A549 (cell line): Measurements from ENCODE around the gene GATC. TPM values are rescaled to one million over a fixed set of nuclear protein-coding genes. Genes with fewer than 3 reads are reported as not detected.

Experiments used
- ATAC-seq, 2 experiments: fragments of 200-7000 bp in 1 of 2; fragments of >200 bp in 1 of 2; cut with Nextera tagmentation in 1 of 2; cut with Tn5 transposase in 1 of 2; 3 replicates each; pipeline versions ENCODE4 v1.8.0 to v1.9.1; 2018 to 2020; ENCODE audit warnings: mild to moderate bottlenecking in 1 of 2, moderate library complexity in 1 of 2
- CTCF ChIA-PET: fragments of 300-600 bp; sonication (Branson Sonifier 250); formaldehyde crosslinking; extraction: SDS; loops from one replicate; lab custom pipeline; 2021; ENCODE audit warnings: antibody characterized with exemption, inconsistent platforms; lab: Yijun Ruan, JAX
- POLR2A ChIA-PET: fragments of 350-600 bp; formaldehyde crosslinking; extraction: SDS; loops from one replicate; lab custom pipeline; 2021; ENCODE audit warnings: antibody characterized with exemption, inconsistent platforms; lab: Yijun Ruan, JAX
- DNase-seq, 2 experiments: peaks; one replicate each; pipeline versions ENCODE4 v3.0.0 to v3.0.0-alpha.2; 2011 to 2016; ENCODE audit warnings: low read depth in 1 of 2, low spot score in 1 of 2
- FAIRE-seq: peaks from 2 replicates; lab custom pipeline; 2011; peaks lifted over from hg19 to GRCh38; lab: Jason Lieb, UNC
- H3K27ac ChIP-seq, 2 experiments: fragments of >200 bp; sonication (Bioruptor Twin); formaldehyde crosslinking; 3 replicates each; pipeline ENCODE4 v1.5.1; 2016 to 2017
- H3K4me1 ChIP-seq: fragments of >200 bp; sonication (Bioruptor Twin); formaldehyde crosslinking; 3 replicates; pipeline ENCODE4 v1.6.1; 2016
- H3K4me2 ChIP-seq: fragments of >200 bp; sonication (Bioruptor Twin); formaldehyde crosslinking; 3 replicates; pipeline ENCODE4 v1.6.1; 2016
- H3K4me3 ChIP-seq: fragments of >200 bp; sonication (Bioruptor Twin); formaldehyde crosslinking; 3 replicates; pipeline ENCODE4 v1.5.1; 2016
- H3K9me3 ChIP-seq: fragments of >200 bp; sonication (Bioruptor Twin); formaldehyde crosslinking; 3 replicates; pipeline ENCODE4 v1.6.1; 2016
- CEBPB ChIP-seq, 2 experiments: fragments of >200 bp in 1 of 2; sonication (Bioruptor Twin) in 1 of 2; formaldehyde crosslinking in 1 of 2; IDR thresholded peaks; 2 replicates each; pipeline ENCODE4 v1.6.1; 2012 to 2016
- CHD2 ChIP-seq: fragments of 150-350 bp; IDR thresholded peaks from 2 replicates; pipeline ENCODE4 v1.6.1; 2014; ENCODE audit warnings: low read length; ENCODE audit not compliant: partially characterized antibody
- CHD4 ChIP-seq: fragments of 200-600 bp; sonication (generic); IDR thresholded peaks from 2 replicates; pipeline ENCODE4 v1.6.1; 2016; ENCODE audit warnings: antibody characterized with exemption, mild to moderate bottlenecking, borderline replicate concordance
- FOXS1 ChIP-seq: fragments of 250-450 bp; sonication (Bioruptor Pico); IDR thresholded peaks from 2 replicates; pipeline ENCODE4 v1.5.0; 2020; ENCODE audit warnings: mild to moderate bottlenecking, moderate library complexity
- GATA3 ChIP-seq: IDR thresholded peaks from 2 replicates; pipeline ENCODE4 v1.6.1; 2012; ENCODE audit warnings: borderline replicate concordance
- HDAC2 ChIP-seq: fragments of 200-600 bp; sonication (generic); IDR thresholded peaks from 2 replicates; pipeline ENCODE4 v1.6.1; 2016
- HOXB5 ChIP-seq: fragments of 250-450 bp; sonication (Bioruptor Pico); IDR thresholded peaks from 2 replicates; pipeline ENCODE4 v1.5.0; 2020; ENCODE audit warnings: mild to moderate bottlenecking, moderate library complexity
- KDM1A ChIP-seq: fragments of 200-600 bp; sonication (generic); IDR thresholded peaks from 2 replicates; pipeline ENCODE4 v1.6.1; 2016; ENCODE audit warnings: low read depth, mild to moderate bottlenecking
- POLR2AphosphoS2 ChIP-seq: conservative IDR thresholded peaks from 2 replicates; pipeline ENCODE4 v1.6.1; 2012; ENCODE audit warnings: low read length, improper control_type of control experiment, inconsistent platforms
- RAD21 ChIP-seq, 2 experiments: fragments of >200 bp in 1 of 2; sonication (Bioruptor Twin) in 1 of 2; formaldehyde crosslinking in 1 of 2; IDR thresholded peaks in 1 of 2; conservative IDR thresholded peaks in 1 of 2; 2 replicates in 1 of 2; 3 replicates in 1 of 2; pipeline ENCODE4 v1.6.1; 2012 to 2018; ENCODE audit warnings: inconsistent platforms in 1 of 2
- ZFP36 ChIP-seq: fragments of 450-650 bp; IDR thresholded peaks from 2 replicates; pipeline ENCODE4 v1.6.1; 2014; ENCODE audit warnings: borderline replicate concordance; ENCODE audit not compliant: partially characterized antibody
- WGBS: methylation state at CpG from one replicate; pipeline ENCODE4 v1.1.6; 2017; ENCODE audit errors: missing lambda C conversion rate; 5-methylcytosine and 5-hydroxymethylcytosine counted together
- polyA plus RNA-seq, 4 experiments: library from polyadenylated mRNA; depleted of rRNA in 3 of 4; stranded (reverse); fragments of >200 nt; fragmentation: RNase III in 1 of 4; extraction: RNeasy Plus Mini Kit Qiagen cat#74134 plus additional on column Dnase treatment in 1 of 4; gene quantifications; 2 replicates in 3 of 4; 3 replicates in 1 of 4; pipeline ENCODE4 v1.2.3, GENCODE V29; 2011 to 2017
- TF ChIP-seq, protein P1 (sequence below): fragments of >200 bp; sonication (Bioruptor Twin); formaldehyde crosslinking; IDR thresholded peaks from 3 replicates; pipeline ENCODE4 v1.6.1; 2016
- TF ChIP-seq, protein P2 (sequence below): fragments of 250-450 bp; sonication (Bioruptor Pico); IDR thresholded peaks from 2 replicates; pipeline ENCODE4 v1.5.0; 2021; ENCODE audit warnings: mild to moderate bottlenecking, moderate library complexity, borderline replicate concordance
- TF ChIP-seq, protein P3 (sequence below): fragments of 150-350 bp; IDR thresholded peaks from 2 replicates; pipeline ENCODE4 v1.6.1; 2014; ENCODE audit warnings: low read depth, mild to moderate bottlenecking, low read length

Gene GATC
- polyA plus RNA-seq, 2 of the 4 experiments (the other 2 are of a cell fraction) = 22.5 to 40.6 TPM

DNA sequence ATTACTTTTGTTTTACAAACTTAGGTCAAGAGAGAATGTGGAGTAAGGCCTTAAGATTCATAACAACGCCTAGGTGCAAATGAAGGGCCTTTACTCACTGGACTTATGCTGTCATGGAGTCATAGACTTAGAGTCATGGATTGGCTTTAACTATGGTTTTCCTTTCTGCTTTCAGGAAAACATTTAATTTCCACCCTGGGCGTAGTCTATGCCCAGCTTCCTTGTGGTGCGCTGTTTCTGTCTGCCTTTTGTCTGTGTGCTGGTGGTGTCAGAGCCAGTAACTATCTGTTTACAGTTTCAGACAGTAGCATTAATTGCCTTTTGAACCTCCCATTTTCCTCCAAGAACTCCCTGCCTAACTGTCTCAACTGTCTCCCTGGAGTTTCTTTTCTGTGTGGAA lies 40.2 kb upstream of the GATC start (continued):
- TF ChIP-seq, protein P1, sequence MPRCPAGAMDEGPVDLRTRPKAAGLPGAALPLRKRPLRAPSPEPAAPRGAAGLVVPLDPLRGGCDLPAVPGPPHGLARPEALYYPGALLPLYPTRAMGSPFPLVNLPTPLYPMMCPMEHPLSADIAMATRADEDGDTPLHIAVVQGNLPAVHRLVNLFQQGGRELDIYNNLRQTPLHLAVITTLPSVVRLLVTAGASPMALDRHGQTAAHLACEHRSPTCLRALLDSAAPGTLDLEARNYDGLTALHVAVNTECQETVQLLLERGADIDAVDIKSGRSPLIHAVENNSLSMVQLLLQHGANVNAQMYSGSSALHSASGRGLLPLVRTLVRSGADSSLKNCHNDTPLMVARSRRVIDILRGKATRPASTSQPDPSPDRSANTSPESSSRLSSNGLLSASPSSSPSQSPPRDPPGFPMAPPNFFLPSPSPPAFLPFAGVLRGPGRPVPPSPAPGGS = no peak
- TF ChIP-seq, protein P2, sequence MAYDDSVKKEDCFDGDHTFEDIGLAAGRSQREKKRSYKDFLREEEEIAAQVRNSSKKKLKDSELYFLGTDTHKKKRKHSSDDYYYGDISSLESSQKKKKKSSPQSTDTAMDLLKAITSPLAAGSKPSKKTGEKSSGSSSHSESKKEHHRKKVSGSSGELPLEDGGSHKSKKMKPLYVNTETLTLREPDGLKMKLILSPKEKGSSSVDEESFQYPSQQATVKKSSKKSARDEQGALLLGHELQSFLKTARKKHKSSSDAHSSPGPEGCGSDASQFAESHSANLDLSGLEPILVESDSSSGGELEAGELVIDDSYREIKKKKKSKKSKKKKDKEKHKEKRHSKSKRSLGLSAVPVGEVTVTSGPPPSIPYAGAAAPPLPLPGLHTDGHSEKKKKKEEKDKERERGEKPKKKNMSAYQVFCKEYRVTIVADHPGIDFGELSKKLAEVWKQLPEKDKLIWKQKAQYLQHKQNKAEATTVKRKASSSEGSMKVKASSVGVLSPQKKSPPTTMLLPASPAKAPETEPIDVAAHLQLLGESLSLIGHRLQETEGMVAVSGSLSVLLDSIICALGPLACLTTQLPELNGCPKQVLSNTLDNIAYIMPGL = no peak

DNA sequence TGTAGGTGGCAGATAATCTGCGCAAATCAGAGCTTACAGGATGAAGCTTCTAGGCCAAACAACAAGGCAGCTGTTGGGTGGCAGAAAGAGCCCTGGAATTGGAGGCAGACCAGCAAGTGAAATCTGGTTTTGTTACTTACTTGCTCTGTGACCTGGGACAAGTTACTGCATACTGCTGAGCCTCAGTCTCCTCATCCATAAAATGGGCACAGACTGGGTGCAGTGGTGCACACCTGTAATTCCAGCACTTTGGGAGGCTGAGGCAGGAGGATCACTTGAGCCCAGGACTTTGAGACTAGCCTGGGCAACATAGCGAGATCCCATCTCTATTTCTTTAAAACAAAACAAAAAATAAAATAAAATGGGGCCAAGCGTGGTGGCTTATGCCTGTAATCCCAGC lies 39.7 kb upstream of the GATC start:
- ChIA-PET CTCF (interaction anchor here (0.9 to 1.9 kb wide), 3 partner anchors 24 to 82 kb away, joined by 3 to 9 read pairs (median 5); partner anchors contain the start of gene COX6A1), POLR2A (no interaction called here)
- 72% methylated on average over 3 of the region's 3 CpGs for WGBS
- peak; percentile 51; the same call in 1 of the 2 replicates for TF ChIP-seq KDM1A
- TF ChIP-seq HOXB5 (CRISPR knock-in tag) = no peak
- 0 out of 2 replicates have a peak, but pooled peaks have one; percentile 22 for TF ChIP-seq HDAC2
- H3K4me3 ChIP-seq = no peak overlapping the region
- H3K27ac ChIP-seq = no peak overlapping the region
- H3K4me1 ChIP-seq = no peaks in the 10 kb centered on the region
- FAIRE-seq (no peak), DNase-seq (no peak), ATAC-seq (no peak)
- H3K4me2 ChIP-seq = no peak overlapping the region
- H3K9me3 ChIP-seq = no peaks in the 10 kb centered on the region

DNA sequence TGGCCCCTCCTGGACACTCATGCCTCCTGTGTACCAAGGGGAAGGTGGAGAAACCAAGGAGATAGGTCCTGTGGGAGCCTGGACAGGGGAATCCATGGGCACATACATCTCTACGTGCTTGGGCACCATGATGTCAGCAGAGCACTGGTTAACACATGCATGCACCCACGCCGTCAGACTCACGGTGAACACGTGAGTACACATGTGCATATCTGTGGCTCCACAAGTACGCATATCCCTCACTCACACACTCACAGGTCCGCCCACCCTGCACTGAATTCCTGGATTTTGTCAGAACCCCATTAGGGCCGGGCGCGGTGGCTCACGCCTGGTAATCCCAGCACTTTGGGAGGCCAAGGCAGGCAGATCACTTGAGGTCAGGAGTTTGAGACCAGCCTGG lies 37.5 kb upstream of the GATC start:
- no peak for TF ChIP-seq GATA3
- ChIA-PET POLR2A (no interaction called here), CTCF (interaction anchor here (1.1 to 2.1 kb wide), 5 partner anchors 10 to 84 kb away, joined by 3 to 7 read pairs (median 5); no protein-coding TSS in a partner anchor)
- no peak overlapping the region for H3K4me3 ChIP-seq
- ATAC-seq = no peak; a peak in 2 of 6 replicates
- no peak for FAIRE-seq
- no peak overlapping the region for H3K4me2 ChIP-seq
- no peaks in the 10 kb centered on the region for H3K9me3 ChIP-seq
- no peak for DNase-seq
- WGBS = 81% methylated on average over 11 of the region's 11 CpGs
- H3K27ac ChIP-seq = no peak overlapping the region
- H3K4me1 ChIP-seq = no peaks in the 10 kb centered on the region

DNA sequence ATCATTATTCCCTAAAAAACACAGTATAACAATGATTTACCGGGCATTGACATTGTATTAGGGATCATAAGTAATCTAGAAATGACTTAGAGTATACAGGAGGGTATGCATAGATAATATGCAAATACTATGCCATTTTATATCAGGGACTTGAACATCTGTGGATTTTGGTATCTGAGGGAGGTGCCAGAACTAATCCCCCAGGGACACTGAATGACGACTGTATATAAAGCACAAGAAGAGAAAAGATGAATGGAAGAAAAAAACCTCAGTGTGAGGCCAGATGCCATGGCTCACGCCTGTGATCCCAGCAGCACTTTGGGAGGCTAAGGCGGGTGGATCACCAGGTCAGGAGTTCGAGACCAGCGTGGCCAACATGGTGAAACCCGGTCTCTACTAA lies 33.8 kb upstream of the GATC start:
- Histone ChIP-seq H3K4me2 (no peak overlapping the region), H3K4me1 (no peaks in the 10 kb centered on the region), H3K27ac (no peak overlapping the region), H3K4me3 (no peak overlapping the region), H3K9me3 (no peaks in the 10 kb centered on the region)
- ATAC-seq (no peak), DNase-seq (no peak), FAIRE-seq (no peak)
- no peak for TF ChIP-seq CHD4
- TF ChIP-seq, protein P1 = no peak
- TF ChIP-seq RAD21 (conservative IDR thresholded peaks at IDR 0.05 in 1 of 2, IDR thresholded peaks at IDR 0.05 in 1 of 2) = no peak
- TF ChIP-seq ZFP36 = no peak
- TF ChIP-seq, protein P3, sequence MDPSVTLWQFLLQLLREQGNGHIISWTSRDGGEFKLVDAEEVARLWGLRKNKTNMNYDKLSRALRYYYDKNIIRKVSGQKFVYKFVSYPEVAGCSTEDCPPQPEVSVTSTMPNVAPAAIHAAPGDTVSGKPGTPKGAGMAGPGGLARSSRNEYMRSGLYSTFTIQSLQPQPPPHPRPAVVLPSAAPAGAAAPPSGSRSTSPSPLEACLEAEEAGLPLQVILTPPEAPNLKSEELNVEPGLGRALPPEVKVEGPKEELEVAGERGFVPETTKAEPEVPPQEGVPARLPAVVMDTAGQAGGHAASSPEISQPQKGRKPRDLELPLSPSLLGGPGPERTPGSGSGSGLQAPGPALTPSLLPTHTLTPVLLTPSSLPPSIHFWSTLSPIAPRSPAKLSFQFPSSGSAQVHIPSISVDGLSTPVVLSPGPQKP = no peak
- TF ChIP-seq POLR2AphosphoS2 = no peak
- TF ChIP-seq CHD2 = no peak
- no peak for TF ChIP-seq CEBPB (IDR thresholded peaks at IDR 0.05)
- no peak for TF ChIP-seq FOXS1 (CRISPR knock-in tag)
- POLR2A ChIA-PET = no interaction called here
- 65% methylated on average over 7 of the region's 7 CpGs for WGBS
- CTCF ChIA-PET = no interaction called here
